CD8-positive, alpha-beta memory T cell (primary cell): Measurements from ENCODE around the gene GFPT2. TPM values are rescaled to one million over a fixed set of nuclear protein-coding genes. Genes with fewer than 3 reads are reported as not detected.

ENCODE experiments used
- CTCF ChIA-PET: fragments of 350-600 bp; sonication (Branson Sonifier 250); formaldehyde crosslinking; loops from one replicate; lab custom pipeline; 2021; ENCODE audit warnings: antibody characterized with exemption; lab: Charles Lee
- POLR2A ChIA-PET: fragments of 350-600 bp; sonication (Branson Sonifier 250); formaldehyde crosslinking; loops from one replicate; lab custom pipeline; 2021; ENCODE audit warnings: antibody characterized with exemption; lab: Charles Lee
- DNase-seq, 5 donors: peaks; one replicate each; pipeline versions ENCODE4 v3.0.0 to v3.0.0-alpha.2; 2020 to 2022; ENCODE audit warnings: mixed read lengths in 1 of 5
- H3K27ac ChIP-seq: one replicate; pipeline ENCODE4 v1.7.0; 2013; ENCODE audit warnings: low read depth, mild to moderate bottlenecking, low read length, moderate library complexity
- H3K27me3 ChIP-seq: 2 replicates; pipeline ENCODE4 v1.7.0; 2013; ENCODE audit warnings: low read length, mild to moderate bottlenecking; ENCODE audit not compliant: insufficient read depth, poor library complexity, severe bottlenecking
- H3K36me3 ChIP-seq: 2 replicates; pipeline ENCODE4 v1.7.0; 2013; ENCODE audit warnings: mild to moderate bottlenecking, low read length, moderate library complexity; ENCODE audit not compliant: insufficient read depth
- H3K4me1 ChIP-seq: 2 replicates; pipeline ENCODE4 v1.7.0; 2013; ENCODE audit warnings: mild to moderate bottlenecking, low read length, moderate library complexity; ENCODE audit not compliant: insufficient read depth
- H3K4me3 ChIP-seq: 2 replicates; pipeline ENCODE4 v1.7.0; 2013; ENCODE audit warnings: mild to moderate bottlenecking, low read length
- H3K9me3 ChIP-seq: 2 replicates; pipeline ENCODE4 v1.7.0; 2013; ENCODE audit warnings: mild to moderate bottlenecking, low read length
- H3K27ac Mint-ChIP-seq, 8 donors: one replicate each; pipeline ENCODE4 v1.8.0; 2020 to 2021; ENCODE audit warnings: mixed read lengths in 8 of 8, mild to moderate bottlenecking in 6 of 8, inconsistent platforms in 3 of 8, moderate library complexity in 3 of 8
- H3K27me3 Mint-ChIP-seq, 2 donors: one replicate each; pipeline ENCODE4 v1.8.0; 2020 to 2021; ENCODE audit warnings: mixed read lengths in 2 of 2, mild to moderate bottlenecking in 1 of 2, moderate library complexity in 1 of 2
- H3K36me3 Mint-ChIP-seq, 3 donors: one replicate each; pipeline ENCODE4 v1.8.0; 2020 to 2021; ENCODE audit warnings: mixed read lengths in 3 of 3, inconsistent platforms in 1 of 3, mild to moderate bottlenecking in 1 of 3
- H3K4me1 Mint-ChIP-seq, 3 donors: one replicate each; pipeline ENCODE4 v1.8.0; 2020 to 2021; ENCODE audit warnings: mixed read lengths in 3 of 3, inconsistent platforms in 1 of 3, mild to moderate bottlenecking in 1 of 3
- H3K4me3 Mint-ChIP-seq, 7 donors: one replicate each; pipeline ENCODE4 v1.8.0; 2020 to 2021; ENCODE audit warnings: mixed read lengths in 7 of 7, mild to moderate bottlenecking in 6 of 7, moderate library complexity in 4 of 7, inconsistent platforms in 2 of 7
- H3K9me3 Mint-ChIP-seq, 5 donors: one replicate each; pipeline ENCODE4 v1.8.0; 2020 to 2022; ENCODE audit warnings: mixed read lengths in 5 of 5, mild to moderate bottlenecking in 3 of 5, moderate library complexity in 2 of 5, inconsistent platforms in 1 of 5
- polyA plus RNA-seq: library from polyadenylated mRNA; unstranded; fragments of 300-500 nt; fragmentation: Illumina TruSeq; gene quantifications from one replicate; pipeline ENCODE4 v1.2.3, GENCODE V29; 2021
- total RNA-seq, 2 experiments: library from RNA; stranded (reverse); gene quantifications; one replicate each; pipeline ENCODE4 v1.2.3, GENCODE V29; 2021

GFPT2 gene
- total and polyA plus RNA-seq, 3 experiments from 2014 or later = 0.41 to 1.9 (median 1.7) TPM

- H3K27me3 Mint-ChIP-seq = no peaks in the 10 kb centered on the region
- Histone ChIP-seq H3K4me1 (no peaks in the 10 kb centered on the region), H3K9me3 (no peaks in the 10 kb centered on the region), H3K27ac (no peak overlapping the region), H3K4me3 (no peak overlapping the region), H3K27me3 (no peaks in the 10 kb centered on the region), H3K36me3 (peaks cover 18% of the 10 kb centered on the region)
- H3K4me1 Mint-ChIP-seq = no peaks in the 10 kb centered on the region
- CTCF ChIA-PET = no interaction called here
- H3K4me3 Mint-ChIP-seq = no peak overlapping the region
- no peak for DNase-seq
- POLR2A ChIA-PET = no interaction called here
- H3K9me3 Mint-ChIP-seq = peaks cover 12 to 59% (median 40%) of the 10 kb centered on the region in 5 donors
- peak overlapping the region in 1 of 8 donors; percentile 8 for H3K27ac Mint-ChIP-seq
- H3K36me3 Mint-ChIP-seq = peaks cover 50 to 87% (median 71%) of the 10 kb centered on the region in 3 donors
Observed at GRCh38 chr5:180271221-180271620, 81.9 kb downstream of the GFPT2 start.

GRCh38 chr5:180259260-180259611 lies 93.9 kb downstream of the GFPT2 start:
- Histone ChIP-seq H3K36me3 (peaks cover 50% of the 10 kb centered on the region), H3K9me3 (peaks cover 60% of the 10 kb centered on the region), H3K27ac (no peak overlapping the region), H3K4me3 (no peak overlapping the region), H3K4me1 (no peaks in the 10 kb centered on the region), H3K27me3 (no peaks in the 10 kb centered on the region)
- Mint-ChIP-seq H3K9me3 (peaks cover 63 to 95% (median 92%) of the 10 kb centered on the region in 5 donors), H3K27me3 (peaks cover 0 to 1% of the 10 kb centered on the region in 2 donors), H3K4me3 (no peak overlapping the region), H3K4me1 (no peaks in the 10 kb centered on the region), H3K27ac (no peak overlapping the region), H3K36me3 (peaks cover 58 to 97% (median 91%) of the 10 kb centered on the region in 3 donors)
- no peak for DNase-seq
- ChIA-PET POLR2A (no interaction called here), CTCF (no interaction called here)

GRCh38 chr5:180253036-180253824 lies 99.9 kb downstream of the GFPT2 start:
- H3K4me1 ChIP-seq = no peaks in the 10 kb centered on the region
- no peak overlapping the region for H3K4me3 ChIP-seq
- no peak overlapping the region for H3K27ac Mint-ChIP-seq
- H3K27ac ChIP-seq = no peak overlapping the region
- H3K27me3 Mint-ChIP-seq = peaks cover 0 to 1% of the 10 kb centered on the region in 2 donors
- ChIA-PET POLR2A (no interaction called here), CTCF (no interaction called here)
- no peaks in the 10 kb centered on the region for H3K27me3 ChIP-seq
- peaks cover 17% of the 10 kb centered on the region for H3K36me3 ChIP-seq
- H3K9me3 Mint-ChIP-seq = peaks cover 35 to 96% (median 86%) of the 10 kb centered on the region in 5 donors
- H3K36me3 Mint-ChIP-seq = peaks cover 40 to 90% (median 84%) of the 10 kb centered on the region in 3 donors
- peaks cover 27% of the 10 kb centered on the region for H3K9me3 ChIP-seq
- no peak for DNase-seq
- H3K4me1 Mint-ChIP-seq = no peaks in the 10 kb centered on the region
- H3K4me3 Mint-ChIP-seq = no peak overlapping the region

GRCh38 chr5:180251887-180252286 lies 101.2 kb downstream of the GFPT2 start:
- peaks cover 14% of the 10 kb centered on the region for H3K9me3 ChIP-seq
- H3K4me3 Mint-ChIP-seq = no peak overlapping the region
- peaks cover 42 to 90% (median 84%) of the 10 kb centered on the region in 3 donors for H3K36me3 Mint-ChIP-seq
- no peaks in the 10 kb centered on the region for H3K4me1 Mint-ChIP-seq
- no peaks in the 10 kb centered on the region for H3K27me3 ChIP-seq
- H3K4me1 ChIP-seq = no peaks in the 10 kb centered on the region
- CTCF ChIA-PET = no interaction called here
- H3K9me3 Mint-ChIP-seq = peaks cover 25 to 95% (median 82%) of the 10 kb centered on the region in 5 donors
- no peak overlapping the region for H3K27ac ChIP-seq
- POLR2A ChIA-PET = no interaction called here
- H3K36me3 ChIP-seq = peaks cover 21% of the 10 kb centered on the region
- H3K4me3 ChIP-seq = no peak overlapping the region
- no peak overlapping the region for H3K27ac Mint-ChIP-seq
- DNase-seq = no peak
- H3K27me3 Mint-ChIP-seq = peaks cover 0 to 1% of the 10 kb centered on the region in 2 donors

GRCh38 chr5:180251141-180251540 lies 102.0 kb downstream of the GFPT2 start:
- Histone ChIP-seq H3K27ac (no peak overlapping the region), H3K36me3 (peaks cover 21% of the 10 kb centered on the region), H3K27me3 (no peaks in the 10 kb centered on the region), H3K4me3 (no peak overlapping the region), H3K9me3 (peaks cover 8% of the 10 kb centered on the region), H3K4me1 (no peaks in the 10 kb centered on the region)
- Mint-ChIP-seq H3K27me3 (peaks cover 0 to 1% of the 10 kb centered on the region in 2 donors), H3K4me3 (no peak overlapping the region), H3K36me3 (peaks cover 48 to 92% (median 86%) of the 10 kb centered on the region in 3 donors), H3K9me3 (peaks cover 29 to 95% (median 81%) of the 10 kb centered on the region in 5 donors), H3K27ac (no peak overlapping the region), H3K4me1 (no peaks in the 10 kb centered on the region)
- POLR2A ChIA-PET = no interaction called here
- DNase-seq = no peak
- CTCF ChIA-PET = no interaction called here

Other genes with a start within 250 kb of the GFPT2 start
- gene RASGEF1C, start 144.1 kb downstream of the GFPT2 start, total RNA-seq = not detected
- not detected for gene RASGEF1C, start 144.1 kb downstream of the GFPT2 start, polyA plus RNA-seq
- gene MAPK9, start 61.3 kb downstream of the GFPT2 start, total RNA-seq = 10 to 100 TPM; 44.3 to 46.2 TPM
- gene MAPK9, start 61.3 kb downstream of the GFPT2 start, polyA plus RNA-seq = 34.9 TPM
- 10 to 100 TPM; 36.0 to 39.9 TPM for gene CNOT6, start 141.0 kb upstream of the GFPT2 start, total RNA-seq
- gene CNOT6, start 141.0 kb upstream of the GFPT2 start, polyA plus RNA-seq = 11.4 TPM
- gene SCGB3A1, start 238.2 kb upstream of the GFPT2 start, total RNA-seq = 1 to 10 TPM; 1.6 to 2.0 TPM
- 0.95 TPM for gene SCGB3A1, start 238.2 kb upstream of the GFPT2 start, polyA plus RNA-seq